ENCODE measurements around the gene ADPRH. TPM values are rescaled to one million over a fixed set of nuclear protein-coding genes. Genes with fewer than 3 reads are reported as not detected.
A peak's percentile ranks its signal among the peaks of the same experiment; 100 is the strongest.

Gene ADPRH
- total and polyA plus RNA-seq, 11 donors: 5.0 to 17.5 (median 11.5) TPM

DNA sequence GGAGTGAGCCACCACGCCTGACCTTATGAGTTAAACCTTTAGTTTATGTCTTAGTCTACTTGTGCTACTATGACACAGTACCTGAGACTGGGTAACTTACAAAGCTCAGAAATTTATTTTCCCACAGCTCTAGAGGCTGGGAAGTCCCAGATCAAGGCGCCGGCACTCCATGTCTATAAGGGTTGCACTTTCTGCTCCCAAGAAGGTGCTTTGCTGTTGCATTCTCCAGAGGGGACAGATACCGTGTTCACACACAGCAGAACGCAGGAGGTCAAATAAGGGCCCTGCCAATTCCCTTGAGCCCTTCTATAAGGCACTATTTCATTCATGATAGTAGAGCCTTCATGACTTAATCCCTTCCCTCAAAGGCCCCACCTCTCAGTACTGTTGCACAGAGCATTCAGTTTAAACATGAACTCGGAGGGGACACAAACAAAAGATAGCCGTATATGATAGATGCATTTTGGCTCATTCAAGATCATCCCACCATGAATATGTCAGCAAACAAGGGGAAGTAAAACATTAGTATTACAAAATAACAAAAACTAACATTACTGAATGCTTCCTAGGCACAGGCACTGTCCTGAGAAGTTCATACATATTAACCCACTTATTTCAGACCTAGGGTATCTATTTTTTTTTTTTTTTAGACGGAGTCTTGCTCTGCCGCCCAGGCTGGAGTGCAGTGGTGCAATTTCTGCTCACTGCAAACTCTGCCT lies 44.9 kb downstream of the ADPRH start:
- Histone ChIP-seq H3K27ac (no peak overlapping the region), H3K9me3 (no peaks in the 10 kb centered on the region), H3K4me1 (peaks cover 0 to 36% (median 17%) of the 10 kb centered on the region in 12 donors), H3K27me3 (no peaks in the 10 kb centered on the region), H3K4me3 (no peak overlapping the region), H3K36me3 (no peaks in the 10 kb centered on the region)
- TF ChIP-seq, protein P1, sequence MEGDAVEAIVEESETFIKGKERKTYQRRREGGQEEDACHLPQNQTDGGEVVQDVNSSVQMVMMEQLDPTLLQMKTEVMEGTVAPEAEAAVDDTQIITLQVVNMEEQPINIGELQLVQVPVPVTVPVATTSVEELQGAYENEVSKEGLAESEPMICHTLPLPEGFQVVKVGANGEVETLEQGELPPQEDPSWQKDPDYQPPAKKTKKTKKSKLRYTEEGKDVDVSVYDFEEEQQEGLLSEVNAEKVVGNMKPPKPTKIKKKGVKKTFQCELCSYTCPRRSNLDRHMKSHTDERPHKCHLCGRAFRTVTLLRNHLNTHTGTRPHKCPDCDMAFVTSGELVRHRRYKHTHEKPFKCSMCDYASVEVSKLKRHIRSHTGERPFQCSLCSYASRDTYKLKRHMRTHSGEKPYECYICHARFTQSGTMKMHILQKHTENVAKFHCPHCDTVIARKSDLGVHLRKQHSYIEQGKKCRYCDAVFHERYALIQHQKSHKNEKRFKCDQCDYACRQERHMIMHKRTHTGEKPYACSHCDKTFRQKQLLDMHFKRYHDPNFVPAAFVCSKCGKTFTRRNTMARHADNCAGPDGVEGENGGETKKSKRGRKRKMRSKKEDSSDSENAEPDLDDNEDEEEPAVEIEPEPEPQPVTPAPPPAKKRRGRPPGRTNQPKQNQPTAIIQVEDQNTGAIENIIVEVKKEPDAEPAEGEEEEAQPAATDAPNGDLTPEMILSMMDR (IDR thresholded peaks at IDR 0.05): no peak
- no peak for TF ChIP-seq POLR2A (IDR thresholded peaks at IDR 0.05)
- WGBS, 4 donors: 93 to 95% (median 94%) methylated on average over 9 of the region's 9 CpGs
- ATAC-seq (no peak), DNase-seq (no peak)
- intact Hi-C loops (cut with DNase I): loop anchor here in 1 of 10 donors (5.0 kb wide), 1 partner anchor 422 kb away; no protein-coding TSS in a partner anchor

DNA sequence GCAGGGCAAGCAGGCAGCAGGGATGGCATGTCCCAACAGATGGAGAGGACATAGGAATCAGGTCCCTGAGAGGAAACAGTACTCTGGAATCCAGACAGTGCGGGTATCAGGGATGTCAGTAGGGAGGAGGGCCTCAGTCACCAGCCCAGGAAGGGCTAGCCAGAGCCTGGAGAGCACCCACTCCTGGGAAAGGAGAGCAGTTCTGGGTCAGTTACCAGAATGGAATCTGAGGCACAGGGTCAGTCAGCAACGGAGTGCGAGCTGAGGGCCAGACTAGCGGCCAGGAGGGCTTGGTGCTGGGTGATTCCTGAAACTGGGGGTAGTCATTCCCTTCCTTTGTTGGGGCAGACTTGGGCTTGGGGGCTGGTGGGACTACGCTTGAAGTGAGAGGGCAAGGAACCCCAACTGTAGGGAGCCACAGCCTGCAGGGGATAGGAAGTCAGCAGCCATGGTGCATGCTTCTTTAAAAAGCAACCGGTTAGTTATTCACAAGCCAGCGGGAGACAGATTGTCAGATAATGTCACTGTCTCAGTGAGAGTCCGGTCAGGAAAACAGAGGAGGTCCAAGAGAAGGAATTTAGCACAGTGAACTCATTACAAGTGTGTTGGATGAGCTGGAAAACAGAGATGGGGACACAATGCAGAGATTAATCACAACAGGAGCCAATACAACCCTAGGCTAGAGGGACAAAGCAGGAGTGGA lies 46.3 kb downstream of the ADPRH start:
- ATAC-seq: peak in 1 of 4 donors; percentile 2
- Histone ChIP-seq H3K9me3 (no peaks in the 10 kb centered on the region), H3K27me3 (no peaks in the 10 kb centered on the region), H3K36me3 (no peaks in the 10 kb centered on the region), H3K27ac (peak overlapping the region in 1 of 12 donors; percentile 3), H3K4me3 (no peak overlapping the region), H3K4me1 (peaks cover 0 to 50% (median 27%) of the 10 kb centered on the region in 12 donors)
- WGBS, 4 donors: 59 to 75% (median 63%) methylated on average over 8 of the region's 8 CpGs
- intact Hi-C loops (cut with DNase I): loop anchor here in 1 of 10 donors (5.0 kb wide), 1 partner anchor 43 kb away; no protein-coding TSS in a partner anchor
- no peak for TF ChIP-seq POLR2A (IDR thresholded peaks at IDR 0.05)
- TF ChIP-seq, protein P1 (IDR thresholded peaks at IDR 0.05): no peak
- no peak for DNase-seq

DNA sequence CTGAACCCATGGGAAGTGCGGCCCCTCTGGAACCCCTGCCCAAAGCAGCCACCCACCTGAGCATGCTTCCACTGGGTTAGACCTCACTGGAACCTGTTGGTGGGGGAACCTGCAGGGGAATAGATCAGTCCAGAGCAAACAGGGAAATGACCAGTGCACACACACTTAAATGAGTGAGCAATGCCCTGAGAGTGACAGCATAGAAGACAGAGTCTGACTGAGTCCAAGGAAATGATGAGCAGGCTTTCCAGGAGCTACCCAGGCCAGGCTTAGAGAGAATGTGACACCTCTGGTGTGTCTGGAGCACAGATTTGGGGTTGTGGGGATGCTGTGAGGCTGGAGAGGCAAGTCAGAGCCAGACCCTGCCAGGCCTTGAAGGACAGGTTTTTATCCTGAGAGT lies 46.9 kb downstream of the ADPRH start:
- Histone ChIP-seq H3K9me3 (no peaks in the 10 kb centered on the region), H3K4me1 (peaks cover 0 to 56% (median 31%) of the 10 kb centered on the region in 12 donors), H3K27ac (peak overlapping the region in 1 of 12 donors; percentile 84), H3K4me3 (no peak overlapping the region), H3K27me3 (no peaks in the 10 kb centered on the region), H3K36me3 (no peaks in the 10 kb centered on the region)
- DNase-seq (no peak), ATAC-seq (no peak)
- WGBS, 4 donors: 81 to 92% (median 86%) methylated on average over 1 of the region's 1 CpG
- intact Hi-C loops (cut with DNase I): loop anchor here in 1 of 10 donors (5.0 kb wide), 1 partner anchor 44 kb away; no protein-coding TSS in a partner anchor
- TF ChIP-seq, protein P1 (IDR thresholded peaks at IDR 0.05): no peak
- TF ChIP-seq POLR2A (IDR thresholded peaks at IDR 0.05): no peak

DNA sequence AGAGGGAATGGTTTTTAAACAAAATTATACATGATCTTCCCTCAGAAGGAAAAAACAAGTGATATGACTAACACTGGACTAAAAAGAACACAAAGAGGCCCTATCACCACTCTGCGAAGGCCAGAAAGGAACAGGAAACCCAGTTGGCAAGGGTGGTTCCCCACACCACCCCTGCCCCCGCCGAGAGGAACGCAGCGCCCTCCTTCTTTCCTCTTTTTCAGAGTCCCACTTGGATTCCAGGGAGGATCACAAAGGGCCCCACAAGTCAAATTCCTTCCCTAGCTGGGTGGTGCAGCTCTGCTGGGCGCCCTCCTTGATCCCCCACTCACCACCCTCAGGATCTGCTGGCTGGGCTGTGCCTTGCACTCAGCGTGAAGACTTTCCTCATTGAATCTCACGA lies 48.2 kb downstream of the ADPRH start:
- no peak for TF ChIP-seq POLR2A (IDR thresholded peaks at IDR 0.05)
- TF ChIP-seq, protein P1 (IDR thresholded peaks at IDR 0.05): no peak
- DNase-seq (peak in 4 of 5 donors; percentile 38 to 54 (median 46)), ATAC-seq (peak in 2 of 4 donors; percentile 38 to 39)

More for the DNA sequence above, 48.2 kb downstream of the ADPRH start:
- no peaks in the 10 kb centered on the region for H3K27me3 ChIP-seq
- intact Hi-C loops (cut with DNase I): loop anchor here in 1 of 10 donors (5.0 kb wide), 1 partner anchor 45 kb away; no protein-coding TSS in a partner anchor
- WGBS, 4 donors: 65 to 73% (median 70%) methylated on average over 8 of the region's 8 CpGs
- H3K4me3 ChIP-seq: no peak overlapping the region
- peaks cover 0 to 67% (median 36%) of the 10 kb centered on the region in 12 donors for H3K4me1 ChIP-seq
- H3K9me3 ChIP-seq: no peaks in the 10 kb centered on the region
- peak overlapping the region in 10 of 12 donors; percentile 9 to 84 (median 56) for H3K27ac ChIP-seq
- no peaks in the 10 kb centered on the region for H3K36me3 ChIP-seq
